NCI-H1417 (cell line): Measurements from ENCODE around the gene OPN1SW.
A peak's percentile ranks its signal among the peaks of the same experiment; 100 is the strongest.

ENCODE experiments used
- DNase-seq, 3 experiments: peaks; one replicate each; lab custom pipeline; 2025; lab: John Stamatoyannopoulos, UW

Gene OPN1SW

DNA sequence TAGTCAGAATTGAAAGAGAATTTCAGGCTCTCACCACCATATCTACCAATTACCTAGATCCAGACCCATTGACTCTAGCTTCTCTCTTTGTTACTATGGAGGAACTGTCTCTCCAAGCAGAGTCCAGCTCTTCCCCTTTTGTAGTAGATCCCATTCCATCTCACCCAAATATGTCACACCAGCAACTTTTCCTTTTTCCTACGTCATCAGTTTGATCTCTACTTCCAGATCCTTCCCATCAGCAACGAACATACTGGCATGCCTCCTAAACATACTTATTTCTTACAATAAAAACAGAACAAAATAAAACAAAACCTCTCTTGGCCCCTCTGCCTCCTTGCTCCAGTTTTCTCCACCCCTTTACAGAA is 42.3 kb downstream of the OPN1SW start:
- no peak for DNase-seq

GRCh38 chr7:128732521-128733277 is 42.9 kb downstream of the OPN1SW start:
- DNase-seq, result peak in 1 of 3 experiments; percentile 9

DNA sequence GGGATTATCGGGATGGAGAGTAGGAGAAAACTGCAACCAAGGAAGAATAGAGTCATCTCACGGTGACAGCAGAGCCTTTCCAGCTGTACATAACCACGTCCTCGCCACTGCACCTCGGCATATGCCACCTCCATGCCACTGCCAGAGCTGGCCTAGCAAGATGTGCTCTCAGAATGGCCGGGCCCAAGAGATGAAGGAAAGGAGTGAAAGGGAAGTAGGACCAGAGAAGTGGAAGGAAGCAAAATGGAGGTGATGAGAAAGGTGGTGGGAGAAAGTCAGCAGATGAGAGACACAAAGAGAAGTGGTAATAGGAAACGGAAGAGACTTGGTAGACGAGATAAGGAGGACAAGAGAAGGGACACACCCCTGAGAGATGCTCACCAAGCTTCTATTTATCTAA is 44.4 kb downstream of the OPN1SW start:
- no peak for DNase-seq

DNA sequence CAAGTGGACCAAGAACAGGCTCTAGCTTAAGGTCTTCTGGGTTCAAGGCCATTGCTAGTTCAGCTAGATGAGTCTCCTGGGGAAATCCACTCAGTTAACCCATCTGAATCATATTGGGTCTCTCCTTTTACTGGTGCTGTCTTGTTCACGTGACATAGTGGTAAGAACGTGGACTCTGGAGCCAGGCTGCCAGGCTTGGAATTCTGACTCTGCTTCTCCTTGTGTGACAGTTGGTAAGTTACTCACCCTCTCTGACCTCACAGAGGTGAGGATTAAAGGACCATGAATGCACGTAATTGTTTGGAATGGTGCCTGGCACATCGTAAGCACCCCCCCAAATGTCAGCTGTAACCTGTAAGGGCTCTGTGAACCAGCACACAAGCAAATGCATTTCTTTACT is 46.1 kb downstream of the OPN1SW start:
- no peak for DNase-seq

DNA sequence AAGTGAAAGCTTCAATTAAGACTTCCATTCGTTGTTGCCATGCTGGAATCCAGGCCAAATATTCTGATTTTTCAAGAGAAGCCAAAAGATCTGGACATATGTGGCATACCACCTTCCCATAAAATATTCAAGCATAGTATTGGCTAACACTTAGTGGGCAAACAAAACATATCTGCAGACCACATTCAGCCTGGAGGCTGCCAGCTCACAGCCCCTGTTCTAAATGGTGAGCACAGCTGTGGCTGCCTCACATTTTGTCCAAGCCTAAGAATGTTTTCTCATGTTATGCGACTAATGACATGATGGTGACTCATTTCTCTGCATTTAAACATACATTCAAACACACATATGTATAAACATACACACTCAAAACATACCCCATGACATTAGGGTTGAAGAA is 47.0 kb downstream of the OPN1SW start:
- DNase-seq, result no peak

DNA sequence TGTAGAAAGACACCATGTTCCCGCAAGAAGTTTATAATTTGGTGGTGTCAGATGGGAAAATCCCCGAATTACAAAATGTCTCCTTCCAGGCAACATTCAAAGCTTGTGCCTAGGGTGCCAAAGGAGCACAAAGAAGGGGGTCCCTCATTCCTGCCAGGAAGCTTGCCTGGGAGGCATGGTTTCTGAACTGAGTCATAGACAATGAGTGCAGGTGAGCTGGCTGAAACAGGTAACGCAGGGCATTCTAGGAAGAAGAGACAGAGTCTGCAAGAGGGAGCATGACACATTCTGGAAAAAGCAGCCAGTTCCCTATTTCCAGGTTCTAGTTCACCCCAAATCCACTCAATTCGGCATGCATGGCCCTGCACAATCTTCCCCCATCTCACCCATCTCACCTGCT is 48.4 kb downstream of the OPN1SW start:
- DNase-seq, result no peak

- DNase-seq, result no peak
Measured at GRCh38 chr7:128726737-128727072, 48.9 kb downstream of the OPN1SW start.

- DNase-seq, result peak in 1 of 3 experiments; percentile 10
Measured at GRCh38 chr7:128726059-128726736, 49.4 kb downstream of the OPN1SW start.

- DNase-seq, result no peak
Measured at GRCh38 chr7:128725531-128725930, 50.1 kb downstream of the OPN1SW start.

- DNase-seq, result no peak
Measured at GRCh38 chr7:128724743-128725142, 50.9 kb downstream of the OPN1SW start.
